ENCODE results near the gene PTPN4. TPM values are rescaled to one million over a fixed set of nuclear protein-coding genes. Genes with fewer than 3 reads are reported as not detected.
"Not testable (repeated sequence)": the region's sequence is repeated elsewhere in the genome, so short reads cannot be mapped to it uniquely, and the experiment has no call there.

Gene PTPN4
- total RNA-seq, 1 experiment from 2014 or later = 69.3 TPM

- no peak for DNase-seq (ENCODE audit: low spot score)
Measured at GRCh38 chr2:119939915-119940314, 180.2 kb downstream of the PTPN4 start.

DNA sequence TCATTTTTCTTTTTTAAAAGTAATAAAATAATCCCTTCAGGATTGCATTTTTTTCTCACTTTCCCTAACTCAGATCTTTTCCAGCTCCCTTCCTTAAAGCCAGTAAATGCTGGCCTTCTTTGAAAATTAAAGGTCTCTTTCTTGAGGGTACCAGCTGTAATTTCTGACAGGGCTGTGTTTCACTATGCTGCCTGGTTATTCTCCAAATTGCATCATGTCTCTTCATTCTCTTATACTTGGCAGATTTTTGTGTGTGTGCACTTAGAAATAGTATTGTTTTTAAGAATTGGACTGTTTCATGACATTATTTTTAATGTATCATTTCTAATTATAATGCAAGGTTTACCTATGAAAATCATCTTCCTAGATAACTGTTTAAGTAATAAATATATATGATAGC, 181.1 kb downstream of the PTPN4 start:
- DNase-seq (ENCODE audit: low spot score) = no peak

DNA sequence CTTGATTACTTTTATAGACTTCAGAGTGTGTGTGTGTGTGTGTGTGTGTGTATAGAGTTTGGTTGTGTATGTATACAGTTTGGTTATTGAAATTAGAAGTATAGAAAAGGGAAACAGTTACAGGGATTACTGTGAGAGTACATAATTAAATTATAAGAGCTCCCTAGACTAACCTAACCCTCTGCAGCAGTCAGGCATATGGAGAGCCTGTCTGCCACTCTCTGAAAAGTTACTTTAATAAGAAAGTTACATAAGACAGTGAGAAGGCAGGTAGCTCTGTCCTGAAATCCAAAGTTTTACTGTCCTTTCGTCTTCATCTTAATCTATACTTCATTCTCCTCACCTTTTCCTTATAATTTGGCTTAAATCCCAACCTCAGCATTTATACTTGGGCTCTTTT, 181.7 kb downstream of the PTPN4 start:
- no peak for DNase-seq (ENCODE audit: low spot score)

DNA sequence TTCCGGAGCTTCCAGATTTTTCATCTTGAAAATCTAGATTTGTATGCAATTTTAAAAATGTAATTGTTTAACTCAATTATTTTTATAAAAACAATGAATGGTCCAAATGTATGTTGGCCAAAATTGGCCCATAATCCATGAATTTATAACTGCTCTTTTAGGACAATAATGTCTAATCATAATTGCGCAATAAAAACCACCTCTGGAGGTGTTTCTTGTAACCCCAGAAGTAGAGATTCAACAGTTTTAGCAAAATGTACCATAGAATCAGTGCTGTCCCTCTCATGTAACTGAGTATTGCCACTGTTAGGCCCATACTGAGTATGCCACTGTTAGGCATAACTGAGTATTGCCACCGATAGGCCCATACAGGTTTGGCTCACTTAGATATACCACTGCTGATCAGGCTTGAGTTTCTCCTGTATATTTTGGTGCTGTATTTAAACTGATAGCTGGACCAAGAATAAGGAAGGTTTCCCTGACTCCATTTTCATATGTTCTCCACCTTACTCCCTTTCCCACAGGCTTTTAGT, 182.3 kb downstream of the PTPN4 start:
- DNase-seq (ENCODE audit: low spot score) = no peak

DNA sequence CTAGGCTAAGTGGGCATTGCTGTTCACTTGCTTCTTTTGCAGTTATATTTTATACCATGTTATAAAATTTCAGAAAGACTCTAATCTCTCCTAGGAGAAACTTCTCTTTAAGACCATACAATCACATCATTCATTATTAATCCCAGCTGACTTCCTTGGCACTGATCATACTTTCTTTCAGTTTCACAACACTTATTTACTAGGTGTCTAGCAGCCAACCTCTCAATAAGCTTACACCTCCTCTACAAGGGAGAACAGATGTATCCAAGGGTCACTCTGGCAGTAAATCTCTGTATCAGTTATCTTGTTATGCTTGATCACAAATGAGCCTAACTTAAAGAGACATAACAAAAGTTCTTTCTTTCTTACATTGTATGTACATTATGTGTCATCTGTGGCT, 183.3 kb downstream of the PTPN4 start:
- DNase-seq (ENCODE audit: low spot score) = no peak

DNA sequence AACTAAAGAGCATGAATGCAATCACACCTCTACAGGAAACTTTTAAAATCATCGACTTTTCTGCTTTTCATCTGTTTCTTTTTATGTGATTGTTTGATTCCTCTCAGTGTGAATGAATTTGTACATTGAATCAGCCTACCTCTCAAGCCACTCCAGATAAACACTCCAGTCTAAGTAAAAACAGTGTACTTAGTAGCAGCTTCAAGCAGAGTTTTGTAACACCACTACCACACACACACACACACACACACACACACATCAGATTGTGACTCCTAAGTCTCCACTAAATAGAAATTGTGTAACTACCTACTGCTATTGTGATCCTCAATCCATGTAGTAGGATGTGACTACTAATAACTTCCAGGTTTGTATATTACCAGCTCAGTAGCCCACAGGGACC, 187.8 kb downstream of the PTPN4 start:
- no peak for DNase-seq (ENCODE audit: low spot score)

DNA sequence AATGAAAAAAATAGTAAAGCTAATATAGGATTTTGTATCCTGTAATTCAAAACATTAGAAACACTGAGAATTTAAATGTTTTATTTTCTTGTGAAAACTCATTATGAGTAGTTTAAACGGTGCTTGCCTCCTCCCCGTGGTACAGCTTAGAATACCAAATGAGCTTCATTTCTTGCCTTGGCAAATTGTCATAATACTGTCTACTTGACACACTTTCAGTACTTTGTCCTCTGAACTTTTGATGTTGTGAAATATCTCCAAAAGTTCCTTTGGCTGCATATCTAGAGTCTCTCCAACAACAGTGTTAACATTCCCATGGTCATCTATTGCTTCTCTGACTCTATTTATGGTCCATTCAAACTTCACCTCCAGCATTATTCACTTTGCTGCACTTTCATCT, 191.2 kb downstream of the PTPN4 start:
- DNase-seq (ENCODE audit: low spot score) = no peak

DNA sequence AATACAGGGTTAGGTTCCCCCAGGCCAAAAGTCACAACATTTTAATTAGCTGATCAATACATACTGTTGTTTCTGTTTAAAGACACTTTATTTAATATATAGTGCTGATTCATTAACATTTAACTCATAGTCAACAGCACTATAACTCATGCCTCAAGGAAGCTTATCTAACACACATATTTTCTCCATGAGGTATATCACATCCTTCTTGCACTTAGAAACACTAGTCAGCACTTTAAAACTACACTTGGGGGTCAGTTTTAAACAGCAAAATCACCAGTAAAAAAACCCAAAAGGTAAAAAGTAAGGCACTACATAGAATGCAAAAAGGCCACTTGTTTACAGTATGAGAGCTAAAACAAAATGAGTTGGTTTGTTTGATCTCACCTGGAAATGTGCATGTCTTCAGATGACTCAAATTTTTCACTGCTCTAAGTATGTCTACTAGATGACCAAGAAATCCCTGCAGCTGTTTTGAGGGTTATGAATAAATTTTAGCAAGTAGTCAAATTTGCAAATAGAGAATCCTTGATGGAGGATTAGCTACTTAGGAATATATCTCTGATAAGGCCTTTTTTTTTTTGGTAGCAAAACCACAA, 199.0 kb downstream of the PTPN4 start:
- no peak for DNase-seq (ENCODE audit: low spot score)

DNA sequence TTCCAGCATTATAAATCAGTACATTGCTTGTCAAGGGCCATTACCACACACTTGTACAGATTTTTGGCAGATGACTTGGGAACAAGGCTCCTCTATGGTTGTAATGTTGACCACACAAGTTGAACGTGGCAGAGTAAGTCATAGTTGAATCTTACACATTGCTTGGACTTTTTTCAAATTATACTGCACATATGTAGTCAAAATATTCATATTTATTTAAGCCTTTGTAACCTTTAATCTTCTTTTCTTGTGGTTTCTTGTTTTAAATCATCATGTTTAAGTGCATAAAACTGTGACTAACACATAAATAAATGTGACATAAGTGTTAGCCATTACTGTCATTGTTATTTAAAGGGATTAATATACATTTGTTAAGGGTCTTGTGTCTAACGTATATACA, 201.1 kb downstream of the PTPN4 start:
- DNase-seq (ENCODE audit: low spot score) = no peak

- DNase-seq (ENCODE audit: low spot score) = peak; percentile 16
Measured at GRCh38 chr2:119981896-119982295, 222.2 kb downstream of the PTPN4 start.

DNA sequence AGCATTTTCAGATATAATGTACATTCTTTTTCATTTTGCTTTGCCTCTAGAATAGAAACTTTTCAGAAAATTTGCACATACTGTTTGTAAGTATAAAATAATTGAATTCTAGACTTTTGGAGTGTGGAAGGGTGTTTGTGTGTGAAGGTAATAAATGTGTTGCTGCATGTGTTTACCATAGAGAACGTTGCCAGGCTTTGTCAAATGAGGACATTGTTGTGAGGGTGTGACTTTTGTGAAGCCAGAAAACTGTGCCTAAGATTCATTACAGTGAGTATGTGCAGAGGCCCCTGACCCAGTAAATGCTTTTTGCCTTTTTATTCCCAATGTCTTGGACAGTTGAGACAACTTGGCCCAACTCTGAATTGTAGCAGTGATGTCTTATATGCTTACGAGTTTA, 222.8 kb downstream of the PTPN4 start:
- no peak for DNase-seq (ENCODE audit: low spot score)

DNA sequence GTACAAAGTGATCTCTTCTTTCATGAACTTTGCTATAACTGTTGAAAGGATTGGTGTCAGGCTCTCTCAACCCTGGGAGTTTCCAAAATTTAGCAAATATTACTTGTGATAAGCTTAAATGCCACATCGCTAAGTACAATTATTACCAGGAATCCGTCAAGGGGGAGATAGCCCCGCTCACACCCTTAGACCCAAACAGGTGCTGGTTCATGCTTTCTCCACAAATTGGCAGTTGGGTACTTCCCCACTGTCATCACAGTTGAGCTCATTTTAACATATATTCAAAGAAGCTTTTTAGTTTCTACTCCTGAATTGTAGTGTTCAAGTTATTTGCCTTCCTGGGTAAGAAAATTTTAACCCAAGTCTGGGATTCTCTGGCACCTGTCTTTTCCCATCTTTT, 223.4 kb downstream of the PTPN4 start:
- DNase-seq (ENCODE audit: low spot score) = no peak

DNA sequence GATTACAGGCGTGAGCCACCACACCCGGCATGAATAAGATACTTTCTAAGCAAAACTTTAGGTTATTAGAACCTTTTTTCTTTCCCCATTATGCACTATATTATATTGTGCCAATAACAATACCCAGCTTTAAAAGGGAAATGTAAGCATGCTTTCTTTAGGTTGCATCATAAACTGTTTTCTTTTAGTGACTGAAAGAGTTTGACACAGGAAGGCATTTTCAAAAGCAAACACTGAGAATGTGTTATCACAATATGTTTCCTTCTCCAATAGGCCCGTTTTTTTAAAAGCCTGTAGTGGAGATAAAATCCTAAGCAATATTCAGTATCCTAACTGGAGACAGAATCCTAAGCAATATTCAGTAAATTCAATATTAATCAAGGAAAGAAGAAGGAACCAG, 236.4 kb downstream of the PTPN4 start:
- no peak for DNase-seq (ENCODE audit: low spot score)

GRCh38 chr2:119996896-119997891, 237.5 kb downstream of the PTPN4 start:
- not testable (repeated sequence) for DNase-seq (ENCODE audit: low spot score)

GRCh38 chr2:120001471-120001870, 241.7 kb downstream of the PTPN4 start:
- no peak for DNase-seq (ENCODE audit: low spot score)

DNA sequence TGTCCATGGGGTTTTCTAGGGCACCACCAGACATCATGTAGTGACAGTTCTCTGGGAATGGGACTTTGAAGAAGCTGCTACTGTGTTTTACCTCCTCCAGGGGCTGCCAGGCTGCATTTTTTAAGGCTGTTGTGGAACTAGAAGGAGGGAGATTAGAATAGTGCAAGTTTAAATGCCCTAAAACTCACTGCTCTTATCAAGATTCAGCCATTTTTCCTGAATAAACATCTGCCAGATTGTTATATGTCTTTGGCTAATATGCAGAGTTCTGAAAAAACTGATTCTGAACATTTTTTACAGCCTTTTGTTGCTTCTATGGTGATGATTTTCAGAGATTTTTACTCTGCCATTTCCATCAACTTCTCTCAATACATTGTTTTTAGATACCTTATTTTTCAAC, 244.5 kb downstream of the PTPN4 start:
- DNase-seq (ENCODE audit: low spot score) = no peak

- DNase-seq (ENCODE audit: low spot score) = no peak
Measured at GRCh38 chr2:120005834-120006521, 246.3 kb downstream of the PTPN4 start.

- DNase-seq (ENCODE audit: low spot score) = no peak
Measured at GRCh38 chr2:120007851-120008250, 248.1 kb downstream of the PTPN4 start.

- DNase-seq (ENCODE audit: low spot score) = no peak
Measured at GRCh38 chr2:120012363-120012762, 252.6 kb downstream of the PTPN4 start.

- peak; percentile 96 for DNase-seq (ENCODE audit: low spot score)
Measured at GRCh38 chr2:120012771-120013596, 253.3 kb downstream of the PTPN4 start, which contains the start of gene EPB41L5. Gene EPB41L5 (plus strand): TSS chr2:120013077. CDS start chr2:120019085, 6,008 bp downstream.

DNA sequence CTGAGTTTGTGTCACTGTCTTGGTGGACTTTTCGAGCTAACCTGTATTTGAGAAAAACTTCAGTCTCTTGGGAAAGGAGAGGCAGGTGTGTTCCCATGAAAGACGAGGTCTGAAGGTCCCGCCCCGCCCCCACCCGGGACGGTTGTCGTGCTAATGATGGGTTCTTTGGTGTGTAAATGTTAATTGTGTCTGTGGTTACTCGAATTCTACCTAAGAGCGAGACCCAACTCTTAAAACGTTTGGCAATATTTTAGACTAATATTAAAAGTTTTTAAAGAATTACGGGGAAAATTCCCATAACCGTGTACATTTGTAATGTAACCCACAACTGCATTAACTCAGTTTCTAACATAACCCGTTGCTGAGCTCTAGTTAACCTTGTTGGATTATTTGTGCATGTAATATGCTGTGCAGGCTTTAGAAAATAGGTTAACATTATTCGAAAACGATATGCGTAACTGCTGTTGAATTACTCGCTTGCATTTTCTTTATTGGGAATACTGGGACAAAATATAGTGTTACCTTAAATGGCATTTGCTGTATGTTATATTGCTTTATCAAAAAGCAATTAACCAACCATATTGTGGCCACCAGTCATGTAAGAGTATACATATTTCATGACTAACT, 254.0 kb downstream of the PTPN4 start:
- DNase-seq (ENCODE audit: low spot score) = peak; percentile 65

All from HT-29 (cell line).